ENCODE results near the gene SPAG16.

The SPAG16 gene

GRCh38 chr2:214203214-214203613 is 919.0 kb downstream of the SPAG16 start:
- ATAC-seq = peak; percentile 59; the same call in 1 of the 3 replicates
- TF ChIP-seq ESRRG (CRISPR knock-in tag; IDR thresholded peaks at IDR 0.05) = no peak
- no peak for TF ChIP-seq TSHZ2 (CRISPR knock-in tag; IDR thresholded peaks at IDR 0.05)
- no peak for TF ChIP-seq BACH2 (CRISPR knock-in tag; IDR thresholded peaks at IDR 0.05; ENCODE audit: borderline replicate concordance)
- TF ChIP-seq PATZ1 (CRISPR knock-in tag; IDR thresholded peaks at IDR 0.05; ENCODE audit: borderline replicate concordance) = no peak
- no peak for TF ChIP-seq SNAI2 (CRISPR knock-in tag; IDR thresholded peaks at IDR 0.05)
- 0 out of 2 replicates have a peak, but pooled peaks have one; percentile 19 for TF ChIP-seq ISL1 (CRISPR knock-in tag; IDR thresholded peaks at IDR 0.05)
- TF ChIP-seq CSDC2 (CRISPR knock-in tag; IDR thresholded peaks at IDR 0.05) = 0 out of 2 replicates have a peak, but pooled peaks have one; percentile 31
- no peak for TF ChIP-seq OSR1 (CRISPR knock-in tag; IDR thresholded peaks at IDR 0.05)
- TF ChIP-seq ZFP3 (CRISPR knock-in tag; IDR thresholded peaks at IDR 0.05) = no peak
- TF ChIP-seq TOX (CRISPR knock-in tag; IDR thresholded peaks at IDR 0.05; ENCODE audit: borderline replicate concordance) = no peak

GRCh38 chr2:214203744-214204289 is 919.6 kb downstream of the SPAG16 start:
- no peak for ATAC-seq
- no peak for TF ChIP-seq OSR1 (CRISPR knock-in tag; IDR thresholded peaks at IDR 0.05)
- TF ChIP-seq BACH2 (CRISPR knock-in tag; IDR thresholded peaks at IDR 0.05; ENCODE audit: borderline replicate concordance) = no peak
- no peak for TF ChIP-seq PATZ1 (CRISPR knock-in tag; IDR thresholded peaks at IDR 0.05; ENCODE audit: borderline replicate concordance)
- no peak for TF ChIP-seq CSDC2 (CRISPR knock-in tag; IDR thresholded peaks at IDR 0.05)
- TF ChIP-seq ARNTL (CRISPR knock-in tag; IDR thresholded peaks at IDR 0.05; ENCODE audit: borderline replicate concordance, low read depth) = no peak
- no peak for TF ChIP-seq TOX (CRISPR knock-in tag; IDR thresholded peaks at IDR 0.05; ENCODE audit: borderline replicate concordance)
- TF ChIP-seq TSHZ2 (CRISPR knock-in tag; IDR thresholded peaks at IDR 0.05) = no peak

- no peak for TF ChIP-seq ZFP30 (CRISPR knock-in tag; IDR thresholded peaks at IDR 0.05)
- no peak for TF ChIP-seq ZNF565 (CRISPR knock-in tag; conservative IDR thresholded peaks at IDR 0.05; ENCODE audit: low read depth)
- no peak for TF ChIP-seq PATZ1 (CRISPR knock-in tag; IDR thresholded peaks at IDR 0.05; ENCODE audit: borderline replicate concordance)
- TF ChIP-seq TSHZ2 (CRISPR knock-in tag; IDR thresholded peaks at IDR 0.05) = no peak
- TF ChIP-seq PPARA (CRISPR knock-in tag; IDR thresholded peaks at IDR 0.05; ENCODE audit: borderline replicate concordance) = no peak
- TF ChIP-seq TCF4 (CRISPR knock-in tag; IDR thresholded peaks at IDR 0.05; ENCODE audit: borderline replicate concordance) = no peak
- no peak for TF ChIP-seq ISL1 (CRISPR knock-in tag; IDR thresholded peaks at IDR 0.05)
- ATAC-seq = no peak
Measured at GRCh38 chr2:214215107-214215506, 930.8 kb downstream of the SPAG16 start.
